HG02970 (cell line): ENCODE data around the gene FAM131B.

ENCODE experiments used
- ATAC-seq: cut with Tn5 transposase; IDR thresholded peaks from one replicate; pipeline ENCODE4 v1.9.1; 2021; ENCODE audit warnings: mild to moderate bottlenecking, moderate library complexity, moderate number of reproducible peaks; ENCODE audit not compliant: unreplicated experiment, low FRiP score

Gene FAM131B

DNA sequence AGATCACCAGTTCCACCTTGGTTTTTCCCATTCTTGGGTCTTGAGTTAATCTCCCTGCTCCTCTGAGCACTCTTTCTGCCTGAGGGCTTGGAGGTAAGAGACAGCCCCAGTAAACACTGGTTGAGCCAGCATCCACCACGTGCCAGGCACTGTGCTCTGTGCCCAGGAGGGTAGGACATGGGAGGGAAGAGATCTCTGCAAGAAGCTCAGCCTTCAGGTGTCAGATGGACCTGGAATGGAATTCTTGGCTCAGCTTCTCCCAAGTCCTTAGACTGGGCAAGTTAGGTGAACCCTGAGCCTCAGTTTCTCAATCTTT, 21.1 kb upstream of the FAM131B start:
- no peak for ATAC-seq

DNA sequence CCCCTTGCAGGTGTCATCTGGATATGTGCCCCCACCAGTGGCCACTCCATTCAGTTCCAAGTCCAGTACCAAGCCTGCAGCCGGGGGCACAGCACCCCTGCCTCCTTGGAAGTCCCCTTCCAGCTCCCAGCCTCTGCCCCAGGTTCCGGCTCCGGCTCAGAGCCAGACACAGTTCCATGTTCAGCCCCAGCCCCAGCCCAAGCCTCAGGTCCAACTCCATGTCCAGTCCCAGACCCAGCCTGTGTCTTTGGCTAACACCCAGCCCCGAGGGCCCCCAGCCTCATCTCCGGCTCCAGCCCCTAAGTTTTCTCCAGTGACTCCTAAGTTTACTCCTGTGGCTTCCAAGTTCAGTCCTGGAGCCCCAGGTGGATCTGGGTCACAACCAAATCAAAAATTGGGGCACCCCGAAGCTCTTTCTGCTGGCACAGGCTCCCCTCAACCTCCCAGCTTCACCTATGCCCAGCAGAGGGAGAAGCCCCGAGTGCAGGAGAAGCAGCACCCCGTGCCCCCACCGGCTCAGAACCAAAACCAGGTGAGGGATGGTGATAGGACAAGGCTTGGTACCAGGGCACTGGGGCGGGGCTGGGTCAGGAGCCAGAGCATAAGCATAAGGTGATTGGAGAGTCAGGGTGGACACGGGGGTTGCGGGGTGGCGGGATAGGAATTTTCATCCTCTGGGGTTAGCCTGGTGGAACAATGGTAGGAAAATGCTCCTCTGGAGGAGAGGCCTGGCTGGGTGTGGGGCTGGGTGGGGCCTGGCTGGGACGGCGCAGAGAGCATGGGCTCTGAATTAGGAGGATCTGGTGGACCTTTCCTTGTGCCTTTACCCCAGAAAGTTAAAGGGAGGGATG, 20.5 kb upstream of the FAM131B start:
- ATAC-seq: no peak

DNA sequence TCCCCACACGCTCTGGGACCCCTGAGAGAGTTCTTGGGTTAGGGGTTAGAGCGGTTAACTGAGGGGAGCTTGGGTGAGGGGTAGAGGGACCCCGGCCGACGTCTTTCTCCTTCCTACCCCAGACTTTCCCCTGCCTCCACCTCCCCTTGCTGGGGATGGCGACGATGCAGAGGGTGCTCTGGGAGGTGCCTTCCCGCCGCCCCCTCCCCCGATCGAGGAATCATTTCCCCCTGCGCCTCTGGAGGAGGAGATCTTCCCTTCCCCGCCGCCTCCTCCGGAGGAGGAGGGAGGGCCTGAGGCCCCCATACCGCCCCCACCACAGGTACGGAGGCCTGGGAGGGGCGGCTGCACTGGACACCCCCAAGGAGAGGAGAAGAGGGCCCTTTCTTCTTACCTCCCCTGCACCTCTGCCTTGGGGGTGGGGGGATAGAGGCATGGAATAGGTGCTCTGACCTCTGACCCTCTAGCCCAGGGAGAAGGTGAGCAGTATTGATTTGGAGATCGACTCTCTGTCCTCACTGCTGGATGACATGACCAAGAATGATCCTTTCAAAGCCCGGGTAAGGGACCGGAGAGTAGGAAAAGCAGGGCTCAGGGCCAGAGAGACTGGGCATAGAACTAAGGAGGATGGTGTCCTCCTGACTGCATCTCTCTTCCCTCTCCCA, 19.7 kb upstream of the FAM131B start:
- ATAC-seq: no peak

DNA sequence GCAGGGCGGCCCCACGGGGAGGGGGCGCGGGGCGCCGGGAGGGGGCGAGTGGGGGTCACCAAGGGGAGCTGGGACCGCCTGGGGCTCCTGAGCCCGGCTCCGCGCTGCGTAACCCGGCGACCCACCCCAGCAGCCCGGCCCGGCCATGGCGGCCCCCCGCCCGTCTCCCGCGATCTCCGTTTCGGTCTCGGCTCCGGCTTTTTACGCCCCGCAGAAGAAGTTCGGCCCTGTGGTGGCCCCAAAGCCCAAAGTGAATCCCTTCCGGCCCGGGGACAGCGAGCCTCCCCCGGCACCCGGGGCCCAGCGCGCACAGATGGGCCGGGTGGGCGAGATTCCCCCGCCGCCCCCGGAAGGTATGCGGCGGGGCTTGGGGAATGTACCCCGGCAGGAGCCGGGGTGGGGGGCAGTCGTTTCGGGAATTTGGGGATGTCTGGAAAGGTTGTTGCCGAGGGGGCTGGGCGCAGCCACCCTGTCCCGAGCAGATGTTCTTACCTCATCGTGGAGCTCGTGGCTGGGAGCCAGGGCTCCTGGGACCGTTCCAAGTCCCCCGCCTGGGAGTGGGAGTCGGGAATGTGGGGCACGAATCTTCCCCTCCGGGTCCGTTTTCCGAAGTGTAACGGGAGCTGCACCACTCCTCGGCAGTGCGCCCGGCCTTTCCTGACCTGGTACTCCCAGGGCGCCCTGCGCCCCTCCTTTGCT, 19.1 kb upstream of the FAM131B start:
- ATAC-seq: peak; percentile 5

DNA sequence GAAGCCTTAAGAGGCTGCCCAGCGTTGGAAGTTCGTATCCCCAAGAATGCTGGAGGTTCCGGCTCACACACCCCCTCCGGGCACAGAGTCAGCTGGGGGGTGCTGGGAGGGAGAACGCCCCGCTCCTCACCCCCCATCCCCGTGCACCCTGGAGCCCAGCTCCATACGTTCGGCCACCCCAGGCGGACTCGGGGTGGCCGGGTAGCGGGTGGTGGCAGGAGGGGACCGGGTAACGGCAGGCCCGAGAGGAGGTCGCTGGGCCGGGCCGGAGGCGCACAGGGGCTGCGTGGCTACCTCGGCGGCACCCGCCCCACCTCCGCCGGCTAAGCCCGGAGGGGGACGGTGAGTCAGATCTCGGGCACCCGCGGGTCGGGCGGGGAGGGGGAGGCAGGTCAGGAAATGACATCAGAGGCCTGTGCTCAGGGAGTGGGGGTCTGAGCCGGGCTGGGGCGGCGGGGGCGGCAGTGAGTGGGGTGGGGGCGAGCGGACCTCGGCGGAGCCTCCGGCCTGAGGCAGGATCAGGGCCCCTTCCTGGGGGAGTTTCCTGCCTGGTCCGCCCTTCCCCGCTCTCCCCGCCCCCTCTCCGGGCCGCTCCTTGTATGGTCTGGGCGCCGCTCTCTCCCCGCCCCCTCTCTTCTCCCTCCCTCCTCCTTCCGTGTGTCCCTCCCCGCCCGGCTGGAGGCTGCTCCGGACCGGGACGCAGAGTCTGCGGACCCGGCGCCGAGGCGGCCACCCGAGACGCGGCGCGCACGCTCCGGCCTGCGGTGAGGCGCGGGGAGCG, 18.3 kb upstream of the FAM131B start, which contains the start of gene ZYX:
ZYX (plus strand) TSS at position 700 of the 781 bp plus-strand sequence. CDS start 227 bp downstream, outside the sequence.
- ATAC-seq: peak; percentile 67

DNA sequence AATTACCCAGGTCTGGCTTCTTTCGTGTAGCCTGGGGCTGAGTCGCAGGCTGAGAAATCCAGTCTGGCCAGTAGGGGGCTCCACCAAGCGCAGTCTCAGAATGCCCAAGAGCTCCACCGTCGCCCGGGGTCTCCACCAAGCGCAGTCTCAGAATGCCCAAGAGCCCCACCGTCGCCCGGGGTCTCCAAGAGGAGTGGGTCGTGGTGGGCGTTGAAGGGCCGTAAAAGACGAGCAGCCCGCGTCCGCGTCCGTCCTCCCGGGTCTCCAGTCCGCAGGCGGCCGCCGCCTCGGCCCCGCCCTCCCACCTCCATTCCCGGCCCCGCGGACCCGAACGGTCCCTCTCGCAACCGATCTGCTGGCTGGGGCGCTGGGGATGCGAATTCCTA, 17.7 kb upstream of the FAM131B start:
- ATAC-seq: peak; percentile 48

DNA sequence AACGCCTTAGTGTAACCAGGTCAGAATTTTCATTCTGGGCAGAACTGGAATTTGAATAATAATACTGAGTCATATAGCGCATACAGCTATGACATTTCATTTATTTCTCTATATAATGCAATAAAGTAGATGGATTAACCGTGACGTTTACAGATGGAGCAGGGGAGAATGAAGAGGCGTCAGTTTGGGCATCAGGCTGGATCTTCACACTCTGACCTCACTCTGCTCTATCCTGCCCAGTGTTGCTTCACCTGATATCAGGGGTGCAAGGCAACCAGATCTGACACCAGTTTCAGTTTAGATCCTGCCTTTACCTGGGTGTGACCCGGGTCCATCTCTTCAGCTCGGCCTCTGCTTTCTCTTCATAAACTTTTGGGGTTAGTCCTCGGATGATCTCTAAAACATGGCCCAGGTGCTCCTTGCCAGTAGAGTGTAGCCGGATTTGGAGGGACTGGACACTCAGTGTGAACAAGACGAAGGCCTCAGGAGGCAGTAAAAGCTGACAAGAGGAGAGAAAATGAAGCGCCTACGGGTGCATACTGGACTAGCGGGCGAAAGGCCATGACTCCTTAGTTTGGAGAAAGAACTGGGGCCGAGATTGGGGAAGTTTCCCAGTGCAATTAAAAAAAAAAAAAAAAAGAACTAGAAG, 17.2 kb upstream of the FAM131B start:
- ATAC-seq: peak; percentile 4

DNA sequence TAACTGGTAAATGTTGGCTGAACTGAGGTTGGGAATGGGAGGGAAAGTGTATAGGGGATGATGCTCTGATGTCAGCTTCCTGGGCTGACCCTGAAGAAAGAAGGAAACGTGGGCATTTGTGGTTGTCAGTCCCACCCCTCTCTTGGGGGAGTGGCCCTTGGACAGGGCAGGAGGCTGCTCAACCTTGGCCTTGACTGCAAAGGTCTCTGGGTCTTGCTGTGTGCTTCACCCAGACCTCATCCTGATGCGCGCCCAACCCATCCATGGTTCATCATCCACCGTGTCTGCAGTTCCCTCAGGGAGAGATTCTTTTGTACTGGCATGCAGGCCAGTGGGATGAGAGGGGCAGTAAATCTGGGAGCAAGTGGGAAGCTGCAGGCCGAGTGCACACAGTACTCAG, 13.9 kb upstream of the FAM131B start:
- no peak for ATAC-seq

DNA sequence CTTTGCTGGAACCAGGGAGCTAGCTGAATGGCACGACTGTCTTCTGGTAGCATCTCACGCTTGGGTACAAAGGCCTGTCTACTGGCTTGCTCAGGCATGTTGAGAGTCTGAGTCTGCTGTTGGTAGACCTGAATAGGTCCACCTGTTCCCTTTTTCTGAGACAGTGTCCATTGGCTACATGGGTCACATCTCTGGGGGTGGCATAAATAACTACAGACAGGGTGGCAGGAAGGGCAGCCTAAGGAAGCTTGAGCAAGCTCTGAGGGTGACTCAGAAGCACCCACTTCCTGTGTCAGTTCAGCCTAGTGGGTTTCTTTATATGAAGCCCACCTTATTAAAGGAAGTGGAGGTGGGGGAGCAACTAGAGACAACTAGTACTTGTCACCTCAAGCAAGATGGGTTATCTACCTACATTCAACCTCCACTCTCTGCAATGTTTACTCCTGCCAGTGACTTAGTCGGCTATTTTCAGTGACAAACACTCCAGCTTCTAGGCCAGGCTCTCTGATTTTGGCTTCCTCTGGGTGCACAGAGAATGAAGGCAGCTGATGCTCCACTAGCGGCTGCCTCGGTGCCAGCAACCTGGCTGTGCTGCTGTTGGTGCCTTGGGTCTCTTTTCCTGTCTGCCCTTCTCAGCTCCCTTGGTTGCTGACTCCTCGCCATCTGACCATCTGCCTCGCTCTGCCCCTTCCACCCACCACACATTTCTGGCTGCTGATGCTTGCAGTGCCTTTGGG, 13.0 kb upstream of the FAM131B start:
- ATAC-seq: no peak

DNA sequence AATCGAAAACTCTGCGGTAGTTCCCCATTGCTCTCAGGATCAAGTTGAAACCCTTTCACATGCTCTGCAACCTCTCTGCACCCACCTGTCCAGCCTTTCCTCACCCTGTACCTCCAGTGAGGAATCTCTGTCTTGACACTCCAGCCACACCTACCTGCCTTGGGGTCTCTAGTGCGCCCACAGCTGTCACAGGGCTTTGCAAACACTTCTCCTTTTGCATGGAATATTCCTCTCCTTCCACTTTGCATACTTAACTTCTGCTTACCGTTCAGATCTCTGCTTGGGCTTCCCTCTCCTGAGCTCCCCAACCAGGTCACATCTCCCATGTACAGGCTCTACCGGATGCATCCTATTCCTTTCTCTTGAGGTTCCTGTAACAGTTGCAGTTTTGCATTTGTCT, 12.0 kb upstream of the FAM131B start:
- ATAC-seq: no peak

DNA sequence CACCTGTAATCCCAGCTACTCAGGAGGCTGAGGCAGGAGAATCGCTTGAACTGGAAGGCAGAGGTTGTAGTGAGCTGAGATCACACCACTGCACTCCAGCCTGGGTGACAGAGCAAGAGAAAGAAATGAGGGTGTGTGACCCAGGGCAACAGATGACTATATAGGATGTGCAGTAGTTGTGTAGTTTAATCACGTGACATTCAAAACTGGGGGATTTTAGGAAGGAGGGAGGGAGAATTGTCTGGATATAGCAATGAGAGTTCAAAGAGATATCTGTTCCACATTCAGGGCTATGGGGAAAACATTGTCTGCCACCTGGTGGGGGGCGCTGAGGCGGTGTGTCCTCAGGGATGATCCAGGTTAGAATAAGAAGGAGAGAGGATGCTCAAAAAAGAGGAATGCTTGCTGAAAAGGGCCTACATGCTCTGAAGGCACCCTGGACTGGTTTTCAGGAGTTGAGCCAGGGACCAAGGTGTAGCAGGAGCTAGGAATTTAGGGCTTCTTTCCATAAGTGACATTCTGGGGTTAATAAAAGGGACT, 10.8 kb upstream of the FAM131B start:
- no peak for ATAC-seq

DNA sequence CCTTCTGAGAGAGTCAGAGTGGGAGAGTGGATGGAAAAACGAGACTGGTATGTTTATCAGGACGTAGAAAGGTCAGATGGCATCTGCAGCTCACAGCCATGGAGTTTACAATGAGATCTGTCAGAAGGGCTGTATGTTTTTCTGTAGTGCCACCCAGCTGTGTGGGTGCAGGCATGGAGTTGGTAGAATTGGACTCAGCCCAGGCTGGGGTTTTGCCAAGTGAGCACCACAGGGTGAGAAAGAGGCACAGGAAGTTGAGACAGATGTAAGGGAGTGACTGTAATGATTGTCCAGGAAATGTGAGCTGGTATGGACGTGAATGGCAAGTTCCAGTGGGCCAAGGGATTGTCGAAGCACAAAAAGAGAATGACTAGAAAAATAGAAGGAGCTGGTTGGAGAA, 9.6 kb upstream of the FAM131B start:
- no peak for ATAC-seq

DNA sequence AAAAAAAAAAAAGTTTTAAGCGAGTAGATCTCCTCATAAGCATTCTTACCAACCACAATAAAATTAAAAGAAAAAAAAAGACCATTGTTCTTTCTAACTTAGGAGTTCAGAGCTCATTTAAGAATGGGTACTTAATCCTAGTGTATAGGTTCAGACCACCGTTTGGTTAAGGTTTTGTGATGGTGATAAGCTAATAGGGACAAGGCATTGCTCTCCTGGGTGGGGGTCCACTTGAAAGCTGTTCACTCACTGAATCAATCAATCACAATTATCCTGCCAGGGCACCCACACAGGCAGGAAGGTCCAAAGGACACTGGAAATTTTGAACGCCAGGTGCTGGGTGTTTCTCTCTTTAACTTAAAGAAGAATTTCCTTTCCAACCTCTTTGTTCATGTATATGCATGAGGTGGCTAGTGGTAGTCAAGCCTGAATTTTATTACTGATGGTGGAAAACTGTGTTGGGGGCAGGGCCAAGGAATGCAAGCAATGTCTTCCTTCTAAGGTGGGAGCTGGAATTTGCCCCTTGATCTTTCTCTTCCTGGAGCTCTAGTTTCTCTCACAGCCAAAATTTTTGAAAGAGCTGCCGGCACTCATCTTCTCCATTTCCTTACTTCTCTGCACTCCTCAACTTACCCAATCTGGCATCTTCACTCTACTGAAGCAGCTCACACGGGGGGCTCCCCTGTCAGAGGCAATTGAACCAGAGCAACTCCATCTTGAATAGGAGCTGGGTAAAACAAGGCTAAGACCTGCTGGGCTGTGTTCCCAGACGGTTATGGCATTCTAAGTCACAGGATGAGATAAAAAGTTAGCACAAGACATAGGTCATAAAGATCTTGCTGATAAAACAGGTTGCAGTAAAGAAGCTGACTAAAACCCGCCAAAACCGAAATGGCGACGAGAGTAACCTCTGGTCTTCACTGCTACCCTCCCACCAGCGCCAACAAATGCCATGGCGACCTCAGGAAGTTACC, 7.5 kb upstream of the FAM131B start:
- no peak for ATAC-seq

DNA sequence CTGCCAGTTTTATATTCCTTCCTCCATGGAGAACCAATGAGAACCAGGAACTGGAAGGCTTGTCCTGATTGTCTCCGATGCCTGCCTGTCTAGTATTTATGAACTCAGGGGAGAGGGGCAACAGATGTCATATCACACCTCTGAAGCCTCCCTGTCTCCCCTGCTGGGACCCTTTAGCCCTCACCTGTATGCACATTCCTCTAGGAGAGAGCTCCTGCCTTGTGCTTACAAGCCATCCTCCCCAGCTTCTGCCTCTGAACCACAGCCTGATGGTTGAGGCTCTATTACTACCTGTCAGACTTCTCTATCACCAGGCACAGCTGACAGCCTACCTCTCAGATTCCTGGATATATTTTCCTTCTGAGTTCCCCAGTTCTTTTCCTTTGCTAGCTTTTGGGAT, 5.9 kb upstream of the FAM131B start:
- no peak for ATAC-seq

DNA sequence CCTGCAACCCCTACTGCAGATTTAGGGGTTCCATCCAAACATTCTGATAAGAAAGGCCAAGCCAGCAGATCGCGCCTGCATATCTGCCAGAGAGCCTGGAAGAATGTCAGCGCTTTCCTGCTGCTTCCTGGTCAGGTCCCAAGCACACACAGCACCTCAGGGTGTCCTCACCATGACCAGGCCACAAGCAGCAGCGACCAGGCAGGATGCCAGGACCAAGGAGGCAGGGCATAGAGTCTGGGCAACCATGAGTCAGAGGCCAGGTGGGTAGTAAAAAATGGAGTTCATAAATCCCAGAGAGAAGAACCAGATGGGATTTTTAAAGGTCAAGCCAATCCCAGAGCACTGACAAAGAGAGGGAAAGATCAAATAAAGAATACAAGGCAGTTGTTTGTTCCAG, 5.5 kb upstream of the FAM131B start:
- no peak for ATAC-seq

DNA sequence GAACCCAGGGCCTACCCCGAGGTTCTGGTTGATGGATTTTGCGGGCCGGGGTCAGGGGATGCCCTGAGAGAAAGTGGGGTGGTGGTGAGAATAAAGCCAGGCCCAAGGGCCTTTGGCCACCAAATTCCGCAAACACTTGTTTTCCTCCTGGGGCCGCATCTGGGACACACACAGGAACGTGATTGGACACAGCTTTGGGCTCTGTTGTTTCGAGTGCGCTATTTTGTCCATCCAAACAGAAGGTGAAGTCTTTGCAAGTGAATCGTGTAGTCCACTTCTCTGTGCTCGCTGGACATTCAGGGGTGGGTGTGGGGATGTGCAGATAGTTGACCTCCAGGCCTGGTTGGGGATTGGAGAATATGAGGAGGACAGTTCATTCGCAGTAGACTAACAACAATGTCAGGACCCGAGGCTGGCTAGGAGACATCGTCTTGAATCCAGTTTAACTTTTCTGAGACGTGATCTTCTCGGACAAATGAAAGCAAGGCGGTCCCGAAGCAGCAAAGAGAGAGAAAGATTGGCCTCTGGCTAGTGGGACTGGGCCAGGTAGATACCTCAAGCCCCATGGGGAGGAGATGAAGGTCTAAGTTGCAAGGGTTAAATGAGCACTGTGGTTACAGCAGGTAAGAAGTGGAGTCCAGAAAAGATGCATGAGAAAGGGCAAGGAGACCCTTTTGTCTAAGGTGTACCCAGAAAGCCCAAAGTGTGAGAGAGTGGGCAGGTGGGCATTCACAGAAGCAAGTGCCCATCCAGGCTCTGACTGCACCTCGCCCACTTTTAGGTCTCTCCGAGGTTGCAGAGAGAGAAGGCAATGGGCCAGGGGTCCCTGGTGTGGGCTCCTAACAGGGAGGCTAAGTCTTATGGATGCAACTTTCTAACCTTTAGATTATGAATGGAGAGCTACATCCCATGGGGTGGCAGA, 764 bp upstream of the FAM131B start:
- no peak for ATAC-seq

DNA sequence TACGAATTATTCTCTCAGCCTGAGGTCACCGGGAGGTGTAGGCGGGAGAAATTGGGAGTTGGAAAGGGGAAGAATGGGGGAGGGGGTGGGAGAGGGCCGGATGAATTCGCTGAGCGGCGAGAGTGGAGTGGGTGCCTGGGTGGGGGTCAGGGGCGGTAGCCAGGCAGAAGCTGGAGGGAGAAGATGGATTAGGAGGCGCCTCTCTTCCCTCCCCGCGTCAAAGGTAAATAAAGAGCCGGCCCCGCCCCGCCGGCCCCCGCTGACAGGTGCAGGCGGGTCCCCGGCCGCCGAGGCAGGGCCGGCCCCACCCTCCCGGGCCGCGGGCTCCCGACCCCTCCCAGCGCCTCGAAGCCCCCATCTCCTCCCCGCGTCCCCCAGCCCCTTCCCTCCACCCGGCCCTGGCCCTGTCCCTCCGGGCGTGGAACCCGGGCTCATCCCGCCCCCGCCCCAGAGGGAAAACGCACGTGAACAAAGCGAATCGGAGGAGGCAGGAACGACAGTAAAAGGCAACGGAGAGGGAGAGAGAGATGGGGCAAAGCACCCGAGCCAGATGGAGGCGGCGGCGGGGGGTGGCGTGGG, 872 bp downstream of the FAM131B start:
- no peak for ATAC-seq
